Ovary (tissue), 9 donors: ENCODE measurements around the gene PHF21A. TPM values are rescaled to one million over a fixed set of nuclear protein-coding genes. Genes with fewer than 3 reads are reported as not detected.
"Not testable (repeated sequence)": the region's sequence is repeated elsewhere in the genome, so short reads cannot be mapped to it uniquely, and the experiment has no call there.

Source experiments
- DNase-seq, 5 donors: peaks; one replicate each; pipeline ENCODE4 v3.0.0-alpha.2; 2019 to 2020
- H3K27ac ChIP-seq, 2 donors: fragments of 200-600 bp; one replicate each; pipeline versions ENCODE4 v1.5.1 to v1.8.0; 2019 to 2022
- H3K27me3 ChIP-seq: fragments of 200-600 bp; one replicate; pipeline ENCODE4 v1.8.0; 2022
- H3K36me3 ChIP-seq: fragments of 200-600 bp; sonication (generic); one replicate; pipeline ENCODE4 v1.5.1; 2019
- H3K4me1 ChIP-seq: one replicate; pipeline ENCODE4 v1.8.1; 2013; ENCODE audit warnings: mild to moderate bottlenecking, moderate library complexity; ENCODE audit not compliant: insufficient read depth
- H3K4me3 ChIP-seq: fragments of 200-600 bp; sonication (generic); one replicate; pipeline ENCODE4 v1.5.1; 2017
- H3K9me3 ChIP-seq, 2 donors: fragments of 200-600 bp in 1 of 2; sonication (generic) in 1 of 2; one replicate each; pipeline versions ENCODE4 v1.5.1 to v1.8.1; 2013 to 2019; ENCODE audit warnings: mild to moderate bottlenecking in 1 of 2, moderate library complexity in 1 of 2
- EP300 ChIP-seq: sonication (generic); formaldehyde crosslinking; IDR thresholded peaks from one replicate; pipeline ENCODE4 v1.6.1; 2017; ENCODE audit warnings: antibody characterized with exemption
- POLR2A ChIP-seq: fragments of 450-650 bp; IDR thresholded peaks from one replicate; pipeline ENCODE4 v1.6.1; 2017; ENCODE audit warnings: antibody characterized with exemption, mild to moderate bottlenecking, moderate library complexity
- WGBS, 3 donors: extraction: QIAGEN DNeasy Blood & Tissue Kit in 1 of 3; methylation state at CpG; one replicate each; pipeline versions ENCODE4 v1.1.5 to v1.1.7; 2013 to 2017; 5-methylcytosine and 5-hydroxymethylcytosine counted together
- intact Hi-C, 4 donors: fragments of 100-400 bp; cut with DNase I; formaldehyde crosslinking; loops; one replicate each; pipeline versions ENCODE4 v1.11.0 to v1.15.1; 2022 to 2023
- polyA plus RNA-seq, 2 donors: library from polyadenylated mRNA; stranded (reverse); fragments of 200-250 nt in 1 of 2; fragments of 350-450 nt in 1 of 2; fragmentation: Illumina TruSeq in 1 of 2; extraction: RNeasy Lipid Tissue Mini Kit (QIAGEN cat#74804) in 1 of 2; gene quantifications; one replicate each; pipeline ENCODE4 v1.2.3, GENCODE V29; 2013 to 2014
- total RNA-seq, 7 donors: library from RNA; depleted of rRNA in 2 of 7; stranded (reverse); fragments of >200 nt in 2 of 7; fragmentation: NEBNext Ultra II Directional in 3 of 7; extraction: Animal tissue kit (Norgen Biotek cat#: 25700) in 3 of 7; gene quantifications; one replicate each; pipeline versions ENCODE4 v1.1.0 to v1.2.4, GENCODE V29; 2016 to 2023
- TF ChIP-seq, protein P1 (sequence below), 3 donors: fragments of 450-650 bp in 2 of 3; fragments of 200-600 bp in 1 of 3; IDR thresholded peaks; one replicate each; pipeline versions ENCODE4 v1.5.1 to v1.8.0; 2016 to 2022; ENCODE audit warnings: antibody characterized with exemption in 3 of 3, mild to moderate bottlenecking in 1 of 3
- donor health status: DM: no; HTN: no; CAD: no; lungs with moderate emphysema.
- donor health status: DM: no; HTN: no; CAD: no.
- donor health status: Bipolar disorder and iron deficiency.
- donor health status: DM: yes; HTN: yes; CAD: no.
- donor health status: DM: no; HTN: no; CAD: no.
- donor health status: DM: yes; HTN: yes; CAD: no.

The PHF21A gene
- total and polyA plus RNA-seq, 9 donors: 20.6 to 76.0 (median 58.2) TPM

GRCh38 chr11:45907911-45908370 lies 213.3 kb downstream of the PHF21A start:
- no peak for DNase-seq
- Histone ChIP-seq H3K27me3 (no peaks in the 10 kb centered on the region), H3K4me3 (no peak overlapping the region), H3K36me3 (no peaks in the 10 kb centered on the region), H3K27ac (no peak overlapping the region), H3K9me3 (no peaks in the 10 kb centered on the region), H3K4me1 (no peaks in the 10 kb centered on the region)
- TF ChIP-seq EP300 (no peak), POLR2A (no peak)
- TF ChIP-seq, protein P1, sequence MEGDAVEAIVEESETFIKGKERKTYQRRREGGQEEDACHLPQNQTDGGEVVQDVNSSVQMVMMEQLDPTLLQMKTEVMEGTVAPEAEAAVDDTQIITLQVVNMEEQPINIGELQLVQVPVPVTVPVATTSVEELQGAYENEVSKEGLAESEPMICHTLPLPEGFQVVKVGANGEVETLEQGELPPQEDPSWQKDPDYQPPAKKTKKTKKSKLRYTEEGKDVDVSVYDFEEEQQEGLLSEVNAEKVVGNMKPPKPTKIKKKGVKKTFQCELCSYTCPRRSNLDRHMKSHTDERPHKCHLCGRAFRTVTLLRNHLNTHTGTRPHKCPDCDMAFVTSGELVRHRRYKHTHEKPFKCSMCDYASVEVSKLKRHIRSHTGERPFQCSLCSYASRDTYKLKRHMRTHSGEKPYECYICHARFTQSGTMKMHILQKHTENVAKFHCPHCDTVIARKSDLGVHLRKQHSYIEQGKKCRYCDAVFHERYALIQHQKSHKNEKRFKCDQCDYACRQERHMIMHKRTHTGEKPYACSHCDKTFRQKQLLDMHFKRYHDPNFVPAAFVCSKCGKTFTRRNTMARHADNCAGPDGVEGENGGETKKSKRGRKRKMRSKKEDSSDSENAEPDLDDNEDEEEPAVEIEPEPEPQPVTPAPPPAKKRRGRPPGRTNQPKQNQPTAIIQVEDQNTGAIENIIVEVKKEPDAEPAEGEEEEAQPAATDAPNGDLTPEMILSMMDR (IDR thresholded peaks at IDR 0.05): no peak
- WGBS, 3 donors: 59 to 61% (median 60%) methylated on average over 8 of the region's 8 CpGs
- intact Hi-C loops: no loop called here

DNA sequence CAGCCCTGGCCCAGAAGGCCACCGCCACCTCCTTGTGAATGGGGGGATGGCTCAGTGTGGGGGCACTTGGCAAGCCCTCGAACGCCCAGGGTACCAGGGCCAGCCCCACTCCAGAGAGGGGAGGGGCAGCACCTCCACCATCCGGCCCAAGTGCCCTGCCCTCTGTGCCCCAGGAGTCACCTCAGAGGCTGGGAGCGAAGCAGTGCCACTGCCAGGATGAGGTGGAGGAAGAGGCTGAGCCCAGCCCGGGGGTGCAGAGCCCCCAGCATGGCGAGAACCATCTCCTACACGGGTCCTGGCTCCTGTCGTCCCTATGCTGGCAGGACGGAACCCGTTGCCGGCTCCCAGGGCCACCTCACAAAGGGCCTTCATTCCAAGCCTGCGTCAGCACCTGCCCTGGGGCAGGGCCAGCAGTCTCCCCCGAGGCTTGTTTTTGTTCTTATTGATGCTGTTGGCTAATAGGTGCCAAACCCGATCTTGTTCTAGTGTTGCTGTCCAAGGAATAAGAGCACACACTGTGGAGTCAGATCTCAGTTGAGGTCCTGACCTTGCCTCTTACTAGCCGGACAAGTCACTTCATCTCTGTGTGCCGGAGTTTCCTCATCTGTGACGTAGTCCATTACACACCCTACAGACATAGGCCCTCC lies 214.2 kb downstream of the PHF21A start, which contains the start of gene FREY1:
Gene FREY1, minus strand, starts transcription at position 307 of the 647 bp plus-strand sequence. Its CDS starts 26 bp downstream, at position 281.
- intact Hi-C loops: no loop called here
- no peak within 1 kb of the TSS for H3K4me3 ChIP-seq
- no peaks in the 10 kb centered on the region for H3K27me3 ChIP-seq
- no peaks in the 10 kb centered on the region for H3K4me1 ChIP-seq
- no peak within 1 kb of the TSS for H3K27ac ChIP-seq
- no peak for TF ChIP-seq EP300
- TF ChIP-seq, protein P1 (IDR thresholded peaks at IDR 0.05): no peak
- TF ChIP-seq POLR2A: no peak
- WGBS, 3 donors: 61 to 69% (median 63%) methylated on average over 18 of the region's 18 CpGs
- DNase-seq: no peak
- H3K36me3 ChIP-seq: no peaks in the 10 kb centered on the region
- H3K9me3 ChIP-seq: no peaks in the 10 kb centered on the region

DNA sequence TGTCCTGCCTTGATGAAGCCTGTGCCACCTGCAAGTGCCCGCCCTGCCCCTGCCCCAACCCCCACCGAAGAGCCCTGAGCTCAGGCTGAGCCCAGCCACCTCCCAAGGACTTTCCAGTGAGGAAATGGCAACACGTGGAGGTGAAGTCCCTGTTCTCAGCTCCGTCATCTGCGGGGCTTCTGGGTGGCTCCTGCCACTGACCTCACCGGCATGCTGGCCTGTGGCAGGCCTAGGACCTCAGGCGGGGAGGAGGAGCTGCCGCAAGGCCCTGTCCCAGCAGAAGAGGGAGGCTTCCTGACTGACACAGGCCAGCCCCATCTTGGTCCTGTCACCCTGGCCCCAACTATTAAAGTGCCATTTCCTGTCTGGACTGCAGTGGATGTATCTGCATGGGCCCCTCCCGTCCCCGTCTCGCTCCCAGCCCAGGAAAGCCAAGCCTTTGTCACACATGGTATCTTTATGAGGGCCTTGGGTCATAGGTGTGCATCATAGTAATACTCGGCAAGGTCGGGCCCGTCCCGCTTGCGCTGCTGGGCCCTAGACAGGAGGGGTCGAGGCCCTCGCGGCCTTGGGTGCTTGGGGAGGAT lies 215.1 kb downstream of the PHF21A start:
- H3K27ac ChIP-seq: no peak overlapping the region
- no peak overlapping the region for H3K4me3 ChIP-seq
- no peak for TF ChIP-seq POLR2A
- TF ChIP-seq, protein P1 (IDR thresholded peaks at IDR 0.05): no peak
- H3K27me3 ChIP-seq: no peaks in the 10 kb centered on the region
- intact Hi-C loops: no loop called here
- WGBS, 3 donors: 72 to 84% (median 73%) methylated on average over 19 of the region's 19 CpGs
- no peaks in the 10 kb centered on the region for H3K9me3 ChIP-seq
- no peaks in the 10 kb centered on the region for H3K4me1 ChIP-seq
- DNase-seq: no peak
- no peaks in the 10 kb centered on the region for H3K36me3 ChIP-seq

- H3K9me3 ChIP-seq, H3K27ac ChIP-seq, H3K4me1 ChIP-seq, DNase-seq, H3K27me3 ChIP-seq, H3K36me3 ChIP-seq, H3K4me3 ChIP-seq, intact Hi-C loops: not testable (repeated sequence)
- WGBS, 3 donors: 79 to 98% (median 84%) methylated on average over 4 to 6 of the region's 6 CpGs
Observed at GRCh38 chr11:45905576-45905975, 215.7 kb downstream of the PHF21A start.

DNA sequence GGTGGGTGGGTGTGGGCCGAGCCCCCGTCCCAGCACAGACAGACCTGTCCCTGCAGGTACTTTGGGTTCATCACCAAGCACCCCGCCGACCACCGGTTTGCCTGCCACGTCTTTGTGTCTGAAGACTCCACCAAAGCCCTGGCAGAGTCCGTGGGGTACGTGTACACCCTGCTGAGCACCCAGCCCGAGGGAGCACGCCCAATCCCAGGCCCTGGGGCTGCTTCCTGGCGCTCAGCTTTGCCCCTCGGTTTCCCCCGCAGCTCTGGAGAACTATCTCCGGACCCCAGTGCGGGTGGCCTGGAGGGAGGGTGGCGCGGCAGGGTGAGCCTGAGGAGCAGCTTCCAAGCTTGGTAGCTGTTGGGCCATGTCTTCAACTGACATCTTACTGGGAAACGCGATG lies 216.2 kb downstream of the PHF21A start:
- Histone ChIP-seq H3K36me3 (no peaks in the 10 kb centered on the region), H3K4me3 (no peak overlapping the region), H3K9me3 (no peaks in the 10 kb centered on the region), H3K27ac (no peak overlapping the region), H3K27me3 (no peaks in the 10 kb centered on the region), H3K4me1 (peaks cover 2% of the 10 kb centered on the region)
- no peak for DNase-seq
- intact Hi-C loops: no loop called here
- 88 to 93% (median 93%) methylated on average over 18 to 19 of the region's 19 CpGs for WGBS, 3 donors
- TF ChIP-seq EP300: no peak
- TF ChIP-seq, protein P1 (IDR thresholded peaks at IDR 0.05): no peak
- TF ChIP-seq POLR2A: no peak
